ENCODE measurements around the gene ETS1. TPM values are rescaled to one million over a fixed set of nuclear protein-coding genes. Genes with fewer than 3 reads are reported as not detected.

Gene ETS1
- total RNA-seq, 1 donor from 2014 or later: 37.1 TPM

DNA sequence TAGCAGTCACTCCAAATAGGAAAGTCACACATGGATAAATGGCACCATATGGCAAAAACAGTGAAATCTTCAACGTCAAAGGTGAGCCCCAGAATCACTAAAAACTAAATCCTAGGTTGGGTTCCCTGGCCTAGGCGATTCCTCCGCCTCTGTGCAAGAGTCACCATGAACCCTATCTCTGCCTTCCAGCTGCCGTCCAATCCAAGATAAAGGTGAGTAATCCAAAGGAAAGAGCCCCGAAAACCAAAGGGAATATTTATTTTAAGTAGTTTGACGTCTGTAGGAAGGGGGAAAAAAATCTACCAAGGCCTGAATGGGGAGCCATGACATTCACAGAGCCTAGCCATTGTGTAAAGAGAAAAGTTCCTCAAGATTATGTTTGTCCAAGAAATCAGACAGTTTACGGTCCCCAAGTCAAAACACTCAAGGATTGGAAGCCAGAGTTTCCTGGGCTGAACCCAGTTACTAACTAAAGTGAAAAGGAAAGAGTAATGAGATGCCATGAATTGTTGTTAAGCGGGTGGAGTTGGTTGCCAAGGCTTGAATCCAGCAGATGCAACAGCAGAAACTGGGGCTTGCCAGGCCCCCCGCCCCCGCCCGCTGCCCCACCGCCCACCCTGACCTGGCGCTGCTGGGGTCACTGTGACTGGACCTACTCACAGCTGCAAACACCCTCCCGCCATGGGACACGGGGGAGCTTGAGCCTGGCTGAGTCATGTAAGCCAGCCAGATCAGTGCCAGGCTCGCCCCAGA lies 39.7 kb upstream of the ETS1 start:
- Histone ChIP-seq H3K9me3 (ENCODE audit: control insufficient read depth in 3 of 3, low read length in 3 of 3) (no peaks in the 10 kb centered on the region), H3K27ac (ENCODE audit: low read depth, low read length) (peak overlapping the region; percentile 26), H3K4me3 (ENCODE audit: low read length in 3 of 3) (no peak overlapping the region), H3K4me1 (ENCODE audit: control insufficient read depth in 3 of 3, insufficient read depth in 3 of 3, low read length in 3 of 3) (peaks cover 2 to 13% (median 11%) of the 10 kb centered on the region in 3 donors), H3K9ac (ENCODE audit: low read depth in 1 of 3, low read length in 3 of 3) (no peak overlapping the region), H3K27me3 (ENCODE audit: control insufficient read depth in 3 of 3, insufficient read depth in 3 of 3, low read length in 3 of 3) (no peaks in the 10 kb centered on the region), H3K36me3 (ENCODE audit: control insufficient read depth in 3 of 3, insufficient read depth in 3 of 3, low read length in 3 of 3) (no peaks in the 10 kb centered on the region)

- peaks cover 2 to 13% (median 11%) of the 10 kb centered on the region in 3 donors for H3K4me1 ChIP-seq (ENCODE audit: control insufficient read depth in 3 of 3, insufficient read depth in 3 of 3, low read length in 3 of 3)
- H3K9me3 ChIP-seq (ENCODE audit: control insufficient read depth in 3 of 3, low read length in 3 of 3): no peaks in the 10 kb centered on the region
- H3K27me3 ChIP-seq (ENCODE audit: control insufficient read depth in 3 of 3, insufficient read depth in 3 of 3, low read length in 3 of 3): no peaks in the 10 kb centered on the region
- H3K36me3 ChIP-seq (ENCODE audit: control insufficient read depth in 3 of 3, insufficient read depth in 3 of 3, low read length in 3 of 3): no peaks in the 10 kb centered on the region
- no peak overlapping the region for H3K4me3 ChIP-seq (ENCODE audit: low read length in 3 of 3)
- no peak overlapping the region for H3K9ac ChIP-seq (ENCODE audit: low read depth in 1 of 3, low read length in 3 of 3)
- H3K27ac ChIP-seq (ENCODE audit: low read depth, low read length): no peak overlapping the region
These were observed 38.4 kb upstream of the ETS1 start for GRCh38 chr11:128625746-128626145.

DNA sequence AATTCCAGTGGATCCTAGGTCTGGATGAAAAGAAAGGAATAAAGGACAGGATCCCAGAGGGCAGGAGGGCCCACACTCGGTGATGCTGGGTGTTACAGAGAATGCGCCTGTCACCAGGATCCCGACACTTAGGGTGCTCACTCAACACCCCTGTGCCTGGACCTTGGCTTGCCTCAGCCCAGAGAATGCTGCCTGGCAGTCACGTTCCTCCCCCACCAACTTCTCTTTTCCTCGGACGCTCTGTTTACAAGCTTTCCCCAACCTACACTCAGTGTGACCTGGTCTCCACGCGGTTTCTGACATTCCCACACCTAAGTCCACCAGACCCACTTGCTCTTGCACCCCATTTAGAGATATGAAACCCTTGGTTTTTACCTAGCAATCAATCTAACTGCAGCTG lies 38.0 kb upstream of the ETS1 start:
- Histone ChIP-seq H3K36me3 (ENCODE audit: control insufficient read depth in 3 of 3, insufficient read depth in 3 of 3, low read length in 3 of 3) (no peaks in the 10 kb centered on the region), H3K4me1 (ENCODE audit: control insufficient read depth in 3 of 3, insufficient read depth in 3 of 3, low read length in 3 of 3) (peaks cover 2 to 11% (median 8%) of the 10 kb centered on the region in 3 donors), H3K27ac (ENCODE audit: low read depth, low read length) (no peak overlapping the region), H3K9ac (ENCODE audit: low read depth in 1 of 3, low read length in 3 of 3) (no peak overlapping the region), H3K27me3 (ENCODE audit: control insufficient read depth in 3 of 3, insufficient read depth in 3 of 3, low read length in 3 of 3) (no peaks in the 10 kb centered on the region), H3K9me3 (ENCODE audit: control insufficient read depth in 3 of 3, low read length in 3 of 3) (no peaks in the 10 kb centered on the region), H3K4me3 (ENCODE audit: low read length in 3 of 3) (no peak overlapping the region)

- no peak overlapping the region for H3K9ac ChIP-seq (ENCODE audit: low read depth in 1 of 3, low read length in 3 of 3)
- H3K27me3 ChIP-seq (ENCODE audit: control insufficient read depth in 3 of 3, insufficient read depth in 3 of 3, low read length in 3 of 3): no peaks in the 10 kb centered on the region
- H3K4me3 ChIP-seq (ENCODE audit: low read length in 3 of 3): no peak overlapping the region
- no peaks in the 10 kb centered on the region for H3K36me3 ChIP-seq (ENCODE audit: control insufficient read depth in 3 of 3, insufficient read depth in 3 of 3, low read length in 3 of 3)
- H3K27ac ChIP-seq (ENCODE audit: low read depth, low read length): no peak overlapping the region
- peaks cover 2 to 10% (median 4%) of the 10 kb centered on the region in 3 donors for H3K4me1 ChIP-seq (ENCODE audit: control insufficient read depth in 3 of 3, insufficient read depth in 3 of 3, low read length in 3 of 3)
- H3K9me3 ChIP-seq (ENCODE audit: control insufficient read depth in 3 of 3, low read length in 3 of 3): no peaks in the 10 kb centered on the region
These were observed 37.2 kb upstream of the ETS1 start for GRCh38 chr11:128624269-128625175.

DNA sequence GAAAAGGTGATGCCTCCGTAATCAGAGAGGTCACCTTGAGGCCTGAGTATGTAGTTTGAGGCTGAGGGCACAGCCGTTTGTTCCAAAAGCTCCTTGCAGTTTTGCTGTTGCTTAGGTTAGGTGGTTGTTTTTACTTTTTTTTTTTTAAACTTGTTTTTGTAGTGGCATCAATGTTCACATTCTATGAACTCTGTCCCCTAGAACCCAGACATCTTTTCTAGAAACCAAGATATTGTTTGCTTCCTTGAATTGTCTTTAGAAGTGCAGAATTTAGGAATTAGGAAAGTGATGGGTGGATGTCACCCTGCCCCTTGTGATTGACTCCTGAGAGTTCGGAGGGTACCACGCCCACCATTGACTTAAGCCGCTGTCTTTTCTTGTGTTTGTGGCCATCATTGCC lies 35.7 kb upstream of the ETS1 start:
- Histone ChIP-seq H3K36me3 (ENCODE audit: control insufficient read depth in 3 of 3, insufficient read depth in 3 of 3, low read length in 3 of 3) (no peaks in the 10 kb centered on the region), H3K27ac (ENCODE audit: low read depth, low read length) (no peak overlapping the region), H3K4me3 (ENCODE audit: low read length in 3 of 3) (no peak overlapping the region), H3K4me1 (ENCODE audit: control insufficient read depth in 3 of 3, insufficient read depth in 3 of 3, low read length in 3 of 3) (peaks cover 2 to 10% (median 6%) of the 10 kb centered on the region in 3 donors), H3K27me3 (ENCODE audit: control insufficient read depth in 3 of 3, insufficient read depth in 3 of 3, low read length in 3 of 3) (peaks cover 0 to 2% (median 0%) of the 10 kb centered on the region in 3 donors), H3K9me3 (ENCODE audit: control insufficient read depth in 3 of 3, low read length in 3 of 3) (no peaks in the 10 kb centered on the region), H3K9ac (ENCODE audit: low read depth in 1 of 3, low read length in 3 of 3) (no peak overlapping the region)

DNA sequence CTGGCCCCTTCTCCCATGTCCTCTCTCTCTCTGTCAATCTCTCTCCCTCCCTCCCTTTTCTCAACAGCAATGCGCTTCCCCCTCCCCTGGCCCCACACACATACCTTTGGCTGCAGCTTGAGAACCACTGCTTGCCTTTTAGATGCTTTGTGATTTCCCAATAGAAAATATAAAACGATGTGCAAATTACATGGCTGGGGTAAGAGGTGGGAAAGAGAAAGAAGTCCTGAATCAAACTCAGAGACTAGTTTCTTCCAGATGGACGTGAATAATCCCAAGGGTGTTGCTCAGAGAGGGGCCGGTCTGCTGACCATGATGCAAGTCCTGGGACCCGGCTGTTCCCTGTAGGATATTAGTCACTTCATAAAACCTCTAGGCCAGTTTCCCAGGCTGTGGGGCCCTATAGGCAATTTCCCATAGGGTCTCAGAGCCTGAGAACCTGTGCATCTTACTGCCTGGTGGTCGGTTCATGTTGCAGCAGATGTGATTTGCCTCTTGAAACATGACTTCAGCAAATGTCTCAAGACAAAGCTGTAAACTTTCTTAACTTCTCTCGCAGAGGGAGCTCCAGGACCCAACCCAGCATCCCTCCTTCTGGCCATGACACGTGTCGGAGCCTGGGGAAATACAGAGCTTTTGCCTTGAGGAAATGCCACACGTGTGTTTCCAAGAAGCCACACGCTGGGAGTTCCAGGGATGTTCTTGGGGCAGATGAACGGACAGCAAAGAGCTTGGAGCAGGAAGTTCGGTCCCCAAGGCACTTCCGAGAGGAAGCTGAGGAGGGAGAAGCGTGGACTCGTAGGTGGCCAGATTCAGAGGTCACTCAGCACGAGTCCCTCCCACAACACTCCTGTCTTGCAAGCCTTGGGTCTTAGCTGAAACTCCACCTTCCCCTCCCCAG lies 34.5 kb upstream of the ETS1 start:
- H3K4me3 ChIP-seq (ENCODE audit: low read length in 3 of 3): peak overlapping the region in 1 of 3 donors; percentile 18
- H3K9me3 ChIP-seq (ENCODE audit: control insufficient read depth in 3 of 3, low read length in 3 of 3): no peaks in the 10 kb centered on the region
- peaks cover 2 to 10% (median 6%) of the 10 kb centered on the region in 3 donors for H3K4me1 ChIP-seq (ENCODE audit: control insufficient read depth in 3 of 3, insufficient read depth in 3 of 3, low read length in 3 of 3)
- H3K27ac ChIP-seq (ENCODE audit: low read depth, low read length): peak overlapping the region; percentile 50
- H3K9ac ChIP-seq (ENCODE audit: low read depth in 1 of 3, low read length in 3 of 3): no peak overlapping the region
- H3K36me3 ChIP-seq (ENCODE audit: control insufficient read depth in 3 of 3, insufficient read depth in 3 of 3, low read length in 3 of 3): no peaks in the 10 kb centered on the region
- H3K27me3 ChIP-seq (ENCODE audit: control insufficient read depth in 3 of 3, insufficient read depth in 3 of 3, low read length in 3 of 3): peaks cover 0 to 2% (median 0%) of the 10 kb centered on the region in 3 donors

DNA sequence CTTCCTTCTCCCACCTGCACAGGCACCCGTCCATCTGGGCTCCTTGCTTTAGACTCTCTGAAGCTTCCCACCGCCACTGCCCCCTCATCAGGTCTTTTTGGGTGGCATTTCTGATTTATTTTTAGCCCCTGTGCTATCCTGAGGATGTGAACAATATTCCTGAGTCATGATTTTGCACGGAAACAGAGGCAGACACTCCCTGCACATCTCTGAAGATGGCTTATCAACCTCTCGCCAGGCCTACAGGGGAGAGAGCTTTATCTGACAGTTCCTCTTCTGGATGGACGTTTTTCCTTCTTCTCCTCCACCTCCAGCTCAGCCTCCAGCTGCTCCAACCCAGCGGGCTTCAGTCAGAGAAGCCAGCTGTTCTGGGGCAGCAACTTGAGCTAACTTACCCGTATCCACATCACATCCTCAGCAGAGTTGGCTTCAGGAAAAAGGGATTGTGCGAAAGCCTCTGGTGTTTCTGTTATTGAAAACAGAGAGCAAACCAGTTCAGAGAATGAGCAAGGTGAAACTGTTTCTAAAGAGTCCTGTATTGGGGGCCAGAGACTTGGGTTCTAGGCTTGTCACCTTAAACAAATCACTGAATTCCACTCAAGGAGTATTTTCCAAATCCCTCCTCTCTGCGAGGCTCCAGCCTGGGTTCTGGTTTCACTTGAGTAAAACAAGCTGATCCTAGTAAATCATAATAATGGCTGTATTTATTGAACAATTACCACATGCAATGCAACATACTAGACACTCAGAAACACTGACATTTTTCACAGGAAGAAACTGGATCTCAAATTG lies 33.1 kb upstream of the ETS1 start:
- no peak overlapping the region for H3K9ac ChIP-seq (ENCODE audit: low read depth in 1 of 3, low read length in 3 of 3)
- no peaks in the 10 kb centered on the region for H3K36me3 ChIP-seq (ENCODE audit: control insufficient read depth in 3 of 3, insufficient read depth in 3 of 3, low read length in 3 of 3)
- H3K4me1 ChIP-seq (ENCODE audit: control insufficient read depth in 3 of 3, insufficient read depth in 3 of 3, low read length in 3 of 3): peaks cover 2 to 10% (median 6%) of the 10 kb centered on the region in 3 donors
- H3K4me3 ChIP-seq (ENCODE audit: low read length in 3 of 3): no peak overlapping the region
- peaks cover 0 to 2% (median 0%) of the 10 kb centered on the region in 3 donors for H3K27me3 ChIP-seq (ENCODE audit: control insufficient read depth in 3 of 3, insufficient read depth in 3 of 3, low read length in 3 of 3)
- H3K27ac ChIP-seq (ENCODE audit: low read depth, low read length): peak overlapping the region; percentile 50
- H3K9me3 ChIP-seq (ENCODE audit: control insufficient read depth in 3 of 3, low read length in 3 of 3): no peaks in the 10 kb centered on the region

GRCh38 chr11:128619540-128620308 lies 32.4 kb upstream of the ETS1 start:
- Histone ChIP-seq H3K9me3 (ENCODE audit: control insufficient read depth in 3 of 3, low read length in 3 of 3) (no peaks in the 10 kb centered on the region), H3K4me3 (ENCODE audit: low read length in 3 of 3) (no peak overlapping the region), H3K9ac (ENCODE audit: low read depth in 1 of 3, low read length in 3 of 3) (no peak overlapping the region), H3K27ac (ENCODE audit: low read depth, low read length) (no peak overlapping the region), H3K27me3 (ENCODE audit: control insufficient read depth in 3 of 3, insufficient read depth in 3 of 3, low read length in 3 of 3) (peaks cover 0 to 2% (median 0%) of the 10 kb centered on the region in 3 donors), H3K36me3 (ENCODE audit: control insufficient read depth in 3 of 3, insufficient read depth in 3 of 3, low read length in 3 of 3) (no peaks in the 10 kb centered on the region), H3K4me1 (ENCODE audit: control insufficient read depth in 3 of 3, insufficient read depth in 3 of 3, low read length in 3 of 3) (peaks cover 2 to 9% (median 6%) of the 10 kb centered on the region in 3 donors)
